ENCODE data around the gene IYD.

GRCh38 chr6:150332939-150333584 is 35.8 kb upstream of the IYD start:
- TF ChIP-seq EZH2phosphoT487 (IDR thresholded peaks at IDR 0.05; ENCODE audit: insufficient read depth, low read depth) (no peak), EZH2 (IDR thresholded peaks at IDR 0.05; ENCODE audit: insufficient read depth, poor library complexity, severe bottlenecking) (no peak)
